Measurements from ENCODE around the gene MTG1.

GRCh38 chr10:133349160-133349568 lies 44.8 kb upstream of the MTG1 start:
- no peak for TF ChIP-seq EZH2 (IDR thresholded peaks at IDR 0.05; ENCODE audit: borderline replicate concordance, insufficient read depth, low read depth, low read length, poor library complexity, severe bottlenecking)
- TF ChIP-seq, protein P1, sequence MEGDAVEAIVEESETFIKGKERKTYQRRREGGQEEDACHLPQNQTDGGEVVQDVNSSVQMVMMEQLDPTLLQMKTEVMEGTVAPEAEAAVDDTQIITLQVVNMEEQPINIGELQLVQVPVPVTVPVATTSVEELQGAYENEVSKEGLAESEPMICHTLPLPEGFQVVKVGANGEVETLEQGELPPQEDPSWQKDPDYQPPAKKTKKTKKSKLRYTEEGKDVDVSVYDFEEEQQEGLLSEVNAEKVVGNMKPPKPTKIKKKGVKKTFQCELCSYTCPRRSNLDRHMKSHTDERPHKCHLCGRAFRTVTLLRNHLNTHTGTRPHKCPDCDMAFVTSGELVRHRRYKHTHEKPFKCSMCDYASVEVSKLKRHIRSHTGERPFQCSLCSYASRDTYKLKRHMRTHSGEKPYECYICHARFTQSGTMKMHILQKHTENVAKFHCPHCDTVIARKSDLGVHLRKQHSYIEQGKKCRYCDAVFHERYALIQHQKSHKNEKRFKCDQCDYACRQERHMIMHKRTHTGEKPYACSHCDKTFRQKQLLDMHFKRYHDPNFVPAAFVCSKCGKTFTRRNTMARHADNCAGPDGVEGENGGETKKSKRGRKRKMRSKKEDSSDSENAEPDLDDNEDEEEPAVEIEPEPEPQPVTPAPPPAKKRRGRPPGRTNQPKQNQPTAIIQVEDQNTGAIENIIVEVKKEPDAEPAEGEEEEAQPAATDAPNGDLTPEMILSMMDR (IDR thresholded peaks at IDR 0.05) = no peak

Data from B cell (primary cell).